ENCODE measurements around the gene TBXAS1.

TBXAS1 gene

DNA sequence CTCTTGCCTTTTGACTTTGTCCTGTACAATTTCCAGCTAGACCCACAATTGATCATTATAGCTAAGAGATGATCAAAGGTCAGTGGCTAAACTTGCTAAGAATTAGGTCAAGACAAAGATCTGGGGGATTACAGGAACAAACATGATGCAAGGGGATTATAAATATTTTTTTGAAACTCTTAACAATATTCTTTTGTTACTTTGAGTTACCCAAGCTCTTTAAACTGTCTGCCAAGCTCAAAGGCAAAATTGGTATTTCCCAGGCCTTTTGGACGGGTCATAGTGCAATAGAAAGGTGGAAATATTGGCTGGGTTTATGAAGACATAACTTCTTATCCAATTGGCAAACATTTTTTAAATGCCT is 23.4 kb downstream of the TBXAS1 start:
- Histone ChIP-seq H3K9me3 (ENCODE audit: control insufficient read depth, insufficient read depth, low read length) (no peaks in the 10 kb centered on the region), H3K4me3 (ENCODE audit: low read length) (no peak overlapping the region), H3K36me3 (ENCODE audit: control insufficient read depth, low read length) (no peaks in the 10 kb centered on the region), H3K4me2 (ENCODE audit: low read length) (no peak overlapping the region), H3K27me3 (ENCODE audit: control insufficient read depth, low read length) (no peaks in the 10 kb centered on the region), H3K79me2 (ENCODE audit: control insufficient read depth, low read length) (no peaks in the 10 kb centered on the region), H3K9me2 (replicated peaks; ENCODE audit: control insufficient read depth, low read length) (no peaks in the 10 kb centered on the region), H3K4me1 (ENCODE audit: control insufficient read depth, low read length) (peaks cover 5% of the 10 kb centered on the region; the same call in 1 of the 2 replicates), H3F3A (ENCODE audit: control insufficient read depth, insufficient read depth) (no peaks in the 10 kb centered on the region), H4K20me1 (ENCODE audit: control insufficient read depth, insufficient read depth, low read depth, low read length) (no peaks in the 10 kb centered on the region), H3K27ac (ENCODE audit: low read depth, low read length) (no peak overlapping the region)
- no peak for TF ChIP-seq EZH2phosphoT487 (IDR thresholded peaks at IDR 0.05; ENCODE audit: borderline replicate concordance, low read length)
- no peak for TF ChIP-seq CTCF (IDR thresholded peaks at IDR 0.05; ENCODE audit: low read depth, low read length, poor library complexity, severe bottlenecking)

GRCh38 chr7:139853506-139854123 is 24.6 kb downstream of the TBXAS1 start:
- TF ChIP-seq CTCF (IDR thresholded peaks at IDR 0.05; ENCODE audit: low read depth, low read length, poor library complexity, severe bottlenecking) (no peak), EZH2phosphoT487 (IDR thresholded peaks at IDR 0.05; ENCODE audit: borderline replicate concordance, low read length) (no peak)

GRCh38 chr7:139854124-139854511 is 25.1 kb downstream of the TBXAS1 start:
- Histone ChIP-seq H3K27me3 (ENCODE audit: control insufficient read depth, low read length) (no peaks in the 10 kb centered on the region), H3K9me2 (replicated peaks; ENCODE audit: control insufficient read depth, low read length) (no peaks in the 10 kb centered on the region), H3K4me3 (ENCODE audit: low read length) (no peak overlapping the region), H3K79me2 (ENCODE audit: control insufficient read depth, low read length) (no peaks in the 10 kb centered on the region), H4K20me1 (ENCODE audit: control insufficient read depth, insufficient read depth, low read depth, low read length) (no peaks in the 10 kb centered on the region), H3K36me3 (ENCODE audit: control insufficient read depth, low read length) (no peaks in the 10 kb centered on the region), H3K4me2 (ENCODE audit: low read length) (no peak overlapping the region), H3F3A (ENCODE audit: control insufficient read depth, insufficient read depth) (no peaks in the 10 kb centered on the region), H3K4me1 (ENCODE audit: control insufficient read depth, low read length) (peaks cover 5% of the 10 kb centered on the region; the same call in 1 of the 2 replicates), H3K27ac (ENCODE audit: low read depth, low read length) (no peak overlapping the region), H3K9me3 (ENCODE audit: control insufficient read depth, insufficient read depth, low read length) (no peaks in the 10 kb centered on the region)
- TF ChIP-seq CTCF (IDR thresholded peaks at IDR 0.05; ENCODE audit: low read depth, low read length, poor library complexity, severe bottlenecking) (no peak), EZH2phosphoT487 (IDR thresholded peaks at IDR 0.05; ENCODE audit: borderline replicate concordance, low read length) (no peak)

More at GRCh38 chr7:139853506-139854123, 24.6 kb downstream of the TBXAS1 start:
- H3K4me1 ChIP-seq (ENCODE audit: control insufficient read depth, low read length) = peaks cover 5% of the 10 kb centered on the region; the same call in 1 of the 2 replicates
- no peak overlapping the region for H3K27ac ChIP-seq (ENCODE audit: low read depth, low read length)
- H3K9me3 ChIP-seq (ENCODE audit: control insufficient read depth, insufficient read depth, low read length) = no peaks in the 10 kb centered on the region
- H4K20me1 ChIP-seq (ENCODE audit: control insufficient read depth, insufficient read depth, low read depth, low read length) = no peaks in the 10 kb centered on the region
- no peaks in the 10 kb centered on the region for H3K36me3 ChIP-seq (ENCODE audit: control insufficient read depth, low read length)
- no peaks in the 10 kb centered on the region for H3K9me2 ChIP-seq (replicated peaks; ENCODE audit: control insufficient read depth, low read length)
- no peak overlapping the region for H3K4me2 ChIP-seq (ENCODE audit: low read length)
- no peak overlapping the region for H3K4me3 ChIP-seq (ENCODE audit: low read length)
- H3F3A ChIP-seq (ENCODE audit: control insufficient read depth, insufficient read depth) = no peaks in the 10 kb centered on the region
- no peaks in the 10 kb centered on the region for H3K79me2 ChIP-seq (ENCODE audit: control insufficient read depth, low read length)
- H3K27me3 ChIP-seq (ENCODE audit: control insufficient read depth, low read length) = no peaks in the 10 kb centered on the region

All from DOHH2 (cell line).